Hematopoietic multipotent progenitor cell treated with erythropoietin and hydrocortisone succinate and interleukin-3 and kit ligand, for 17 days (in vitro differentiated cells): ENCODE results near the gene SCARB2.

ENCODE experiments used
- DNase-seq: peaks from one replicate; pipeline ENCODE4 v3.0.0-alpha.2; 2015; ENCODE audit warnings: low spot score

SCARB2 gene

GRCh38 chr4:76198411-76199237 is 15.0 kb downstream of the SCARB2 start:
- peak; percentile 39 for DNase-seq

- DNase-seq: no peak
Observed at GRCh38 chr4:76197971-76198410, 15.6 kb downstream of the SCARB2 start.

- no peak for DNase-seq
Observed at GRCh38 chr4:76197031-76197743, 16.4 kb downstream of the SCARB2 start.

- no peak for DNase-seq
Observed at GRCh38 chr4:76196376-76196775, 17.2 kb downstream of the SCARB2 start.

- DNase-seq: no peak
Observed at GRCh38 chr4:76195326-76195725, 18.3 kb downstream of the SCARB2 start.

GRCh38 chr4:76194325-76194724 is 19.3 kb downstream of the SCARB2 start:
- DNase-seq: no peak

- DNase-seq: no peak
Observed at GRCh38 chr4:76192236-76192635, 21.4 kb downstream of the SCARB2 start.

- DNase-seq: no peak
Observed at GRCh38 chr4:76188557-76188956, 25.1 kb downstream of the SCARB2 start.

GRCh38 chr4:76188149-76188548 is 25.5 kb downstream of the SCARB2 start:
- DNase-seq: no peak

- DNase-seq: no peak
Observed at GRCh38 chr4:76187152-76187551, 26.5 kb downstream of the SCARB2 start.

GRCh38 chr4:76182463-76182862 is 31.2 kb downstream of the SCARB2 start:
- no peak for DNase-seq

- DNase-seq: peak; percentile 90
Observed at GRCh38 chr4:76179398-76180318, 34.0 kb downstream of the SCARB2 start.

GRCh38 chr4:76178296-76178695 is 35.3 kb downstream of the SCARB2 start:
- no peak for DNase-seq

GRCh38 chr4:76177709-76178108 is 35.9 kb downstream of the SCARB2 start:
- DNase-seq: no peak

GRCh38 chr4:76175336-76175735 is 38.3 kb downstream of the SCARB2 start:
- DNase-seq: no peak

- DNase-seq: no peak
Observed at GRCh38 chr4:76174216-76174615, 39.4 kb downstream of the SCARB2 start.

- DNase-seq: no peak
Observed at GRCh38 chr4:76168688-76169087, 44.9 kb downstream of the SCARB2 start.

GRCh38 chr4:76166480-76166879 is 47.1 kb downstream of the SCARB2 start:
- no peak for DNase-seq

- DNase-seq: no peak
Observed at GRCh38 chr4:76160355-76160754, 53.3 kb downstream of the SCARB2 start.

- DNase-seq: peak; percentile 28
Observed at GRCh38 chr4:76156635-76157034, 57.0 kb downstream of the SCARB2 start.

- no peak for DNase-seq
Observed at GRCh38 chr4:76155979-76156378, 57.6 kb downstream of the SCARB2 start.

- DNase-seq: no peak
Observed at GRCh38 chr4:76153356-76153755, 60.3 kb downstream of the SCARB2 start.
